ENCODE data around the gene CYTH4. TPM values are rescaled to one million over a fixed set of nuclear protein-coding genes. Genes with fewer than 3 reads are reported as not detected.

Gene CYTH4
- total RNA-seq, 4 donors from 2014 or later = 3.3 to 15.1 (median 4.2) TPM

DNA sequence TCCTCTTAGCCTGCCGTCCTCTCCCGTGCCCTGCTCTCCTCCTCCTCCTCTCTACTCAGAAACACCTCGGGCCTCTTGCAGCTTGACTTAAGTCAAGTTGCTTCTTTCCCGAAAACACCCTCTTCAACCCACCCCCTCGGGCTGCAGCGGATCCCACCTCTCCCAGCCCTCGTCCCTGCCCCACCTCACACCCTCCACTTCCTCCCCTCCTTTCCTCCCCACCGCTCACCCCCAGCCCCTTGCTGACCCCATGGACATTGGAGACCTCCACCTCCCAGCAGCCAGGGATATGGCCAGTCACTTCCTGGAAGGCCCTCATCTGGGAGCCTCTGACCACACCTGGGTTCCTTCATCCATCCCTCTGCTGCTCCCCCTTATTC is 8.5 kb upstream of the CYTH4 start:
- no peak overlapping the region for H3K4me3 ChIP-seq (replicated peaks in 1 of 3)
- H3K27me3 ChIP-seq = no peaks in the 10 kb centered on the region
- no peak for DNase-seq
- H3K36me3 ChIP-seq = no peaks in the 10 kb centered on the region
- WGBS, 2 donors = 64 to 65% methylated on average over 8 of the region's 8 CpGs
- no peak for TF ChIP-seq POLR2A (IDR thresholded peaks at IDR 0.05)
- H3K4me1 ChIP-seq = no peaks in the 10 kb centered on the region
- H3K27ac ChIP-seq = no peak overlapping the region
- intact Hi-C loops (cut with DNase I) = no loop called here
- H3K9me3 ChIP-seq = no peaks in the 10 kb centered on the region

DNA sequence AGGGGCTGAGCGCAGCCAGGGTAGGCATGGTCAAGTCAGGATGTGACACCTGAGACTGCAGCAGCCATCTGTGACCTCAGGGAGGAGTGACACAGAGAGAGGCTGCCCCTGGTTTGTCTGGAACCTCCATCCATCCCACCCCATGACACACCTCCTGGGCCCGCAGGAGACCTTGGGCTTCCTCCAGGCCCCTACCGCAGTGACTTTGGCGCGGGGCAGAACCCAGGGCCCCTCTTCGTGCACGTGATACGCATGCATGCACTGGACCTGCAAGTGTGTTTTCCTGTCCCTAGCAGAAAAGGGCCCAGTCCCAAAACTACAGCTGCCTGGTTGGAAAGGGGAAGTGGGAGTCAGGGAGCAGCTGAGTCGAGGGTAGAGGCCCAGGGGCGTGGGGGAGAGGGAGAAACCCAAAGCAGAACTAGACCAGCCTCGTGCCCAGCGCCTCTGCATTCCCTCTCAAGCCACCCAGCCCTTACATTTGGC is 7.9 kb upstream of the CYTH4 start:
- no peak overlapping the region for H3K4me3 ChIP-seq (replicated peaks in 1 of 3)
- H3K36me3 ChIP-seq = no peaks in the 10 kb centered on the region
- TF ChIP-seq, protein P1, sequence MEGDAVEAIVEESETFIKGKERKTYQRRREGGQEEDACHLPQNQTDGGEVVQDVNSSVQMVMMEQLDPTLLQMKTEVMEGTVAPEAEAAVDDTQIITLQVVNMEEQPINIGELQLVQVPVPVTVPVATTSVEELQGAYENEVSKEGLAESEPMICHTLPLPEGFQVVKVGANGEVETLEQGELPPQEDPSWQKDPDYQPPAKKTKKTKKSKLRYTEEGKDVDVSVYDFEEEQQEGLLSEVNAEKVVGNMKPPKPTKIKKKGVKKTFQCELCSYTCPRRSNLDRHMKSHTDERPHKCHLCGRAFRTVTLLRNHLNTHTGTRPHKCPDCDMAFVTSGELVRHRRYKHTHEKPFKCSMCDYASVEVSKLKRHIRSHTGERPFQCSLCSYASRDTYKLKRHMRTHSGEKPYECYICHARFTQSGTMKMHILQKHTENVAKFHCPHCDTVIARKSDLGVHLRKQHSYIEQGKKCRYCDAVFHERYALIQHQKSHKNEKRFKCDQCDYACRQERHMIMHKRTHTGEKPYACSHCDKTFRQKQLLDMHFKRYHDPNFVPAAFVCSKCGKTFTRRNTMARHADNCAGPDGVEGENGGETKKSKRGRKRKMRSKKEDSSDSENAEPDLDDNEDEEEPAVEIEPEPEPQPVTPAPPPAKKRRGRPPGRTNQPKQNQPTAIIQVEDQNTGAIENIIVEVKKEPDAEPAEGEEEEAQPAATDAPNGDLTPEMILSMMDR (IDR thresholded peaks at IDR 0.05) = no peak
- H3K4me1 ChIP-seq = no peaks in the 10 kb centered on the region
- H3K27me3 ChIP-seq = no peaks in the 10 kb centered on the region
- DNase-seq = peak in 1 of 2 donors; percentile 11
- H3K27ac ChIP-seq = no peak overlapping the region
- intact Hi-C loops (cut with DNase I) = no loop called here
- WGBS, 2 donors = 56% methylated on average over 5 to 12 of the region's 12 CpGs
- H3K9me3 ChIP-seq = no peaks in the 10 kb centered on the region

DNA sequence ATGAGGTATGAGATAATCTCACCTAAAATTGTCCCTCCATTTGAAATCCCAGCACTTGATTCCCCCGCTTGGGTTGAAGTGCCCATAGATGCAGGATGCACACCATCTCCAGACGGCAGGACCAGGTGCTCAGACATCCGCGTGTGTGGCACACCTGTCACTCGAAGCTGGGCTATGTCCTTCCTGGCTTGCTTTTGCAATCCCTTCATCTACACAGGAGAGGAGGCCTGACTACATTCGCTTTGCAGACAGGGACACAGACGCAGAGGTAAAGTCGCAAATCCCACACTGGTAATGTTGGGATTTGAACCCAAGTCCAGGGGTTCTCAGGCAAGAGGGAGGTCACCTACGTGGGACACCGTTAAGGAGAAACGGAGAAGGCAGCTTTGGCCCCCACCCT is 7.2 kb upstream of the CYTH4 start:
- Histone ChIP-seq H3K9me3 (no peaks in the 10 kb centered on the region), H3K27ac (no peak overlapping the region), H3K36me3 (no peaks in the 10 kb centered on the region), H3K4me1 (no peaks in the 10 kb centered on the region), H3K27me3 (no peaks in the 10 kb centered on the region), H3K4me3 (replicated peaks in 1 of 3) (no peak overlapping the region)
- intact Hi-C loops (cut with DNase I) = no loop called here
- TF ChIP-seq, protein P1 (IDR thresholded peaks at IDR 0.05) = no peak
- WGBS, 2 donors = 88 to 90% methylated on average over 11 of the region's 11 CpGs
- DNase-seq = no peak

DNA sequence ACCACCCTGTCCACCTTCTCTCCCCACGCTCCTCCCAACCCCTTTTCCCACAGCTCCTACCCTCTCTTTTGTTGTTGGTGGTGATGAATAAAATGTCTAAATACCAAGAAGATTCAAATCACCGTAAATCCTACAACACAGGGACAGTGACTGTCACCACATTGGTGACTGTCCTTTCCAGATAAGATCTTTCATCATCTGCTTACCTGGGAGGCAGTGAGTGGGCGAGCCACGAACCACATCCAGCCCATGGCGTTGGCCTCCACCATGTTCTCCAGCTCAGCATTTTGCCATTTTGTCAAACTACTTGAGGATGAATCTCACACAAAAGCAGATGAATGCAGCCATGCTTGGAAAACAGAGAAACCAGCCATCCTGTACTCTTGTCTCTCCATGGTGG is 6.7 kb upstream of the CYTH4 start:
- TF ChIP-seq, protein P1 (IDR thresholded peaks at IDR 0.05) = no peak
- TF ChIP-seq POLR2A (IDR thresholded peaks at IDR 0.05) = no peak
- intact Hi-C loops (cut with DNase I) = no loop called here
- no peak overlapping the region for H3K4me3 ChIP-seq (replicated peaks in 1 of 3)
- 76 to 81% methylated on average over 5 of the region's 5 CpGs for WGBS, 2 donors
- H3K4me1 ChIP-seq = no peaks in the 10 kb centered on the region
- DNase-seq = no peak
- no peaks in the 10 kb centered on the region for H3K36me3 ChIP-seq
- no peaks in the 10 kb centered on the region for H3K27me3 ChIP-seq
- no peaks in the 10 kb centered on the region for H3K9me3 ChIP-seq
- no peak overlapping the region for H3K27ac ChIP-seq

DNA sequence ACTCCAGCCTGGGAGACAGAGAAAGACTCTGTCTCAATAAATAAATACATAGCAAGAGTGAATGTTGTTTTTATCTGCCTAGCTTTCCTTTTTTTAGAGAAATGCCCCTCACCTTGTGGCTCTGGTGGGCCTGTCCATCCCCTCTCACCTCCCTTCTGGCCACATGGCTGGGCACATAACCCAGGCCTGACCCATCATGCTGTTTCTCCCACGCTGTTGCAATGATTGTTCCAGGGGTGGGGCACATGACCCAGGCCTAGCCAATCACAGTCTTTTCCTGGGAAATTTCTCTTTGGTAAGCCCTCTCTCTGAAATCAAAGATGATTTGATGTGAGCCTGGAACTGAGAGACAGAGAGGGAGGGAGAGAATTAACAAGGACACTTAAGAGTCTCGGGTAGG is 5.5 kb upstream of the CYTH4 start:
- no peak for DNase-seq
- no peak overlapping the region for H3K27ac ChIP-seq
- no peak for TF ChIP-seq POLR2A (IDR thresholded peaks at IDR 0.05)
- TF ChIP-seq, protein P1 (IDR thresholded peaks at IDR 0.05) = no peak
- no peaks in the 10 kb centered on the region for H3K4me1 ChIP-seq
- no peaks in the 10 kb centered on the region for H3K27me3 ChIP-seq
- WGBS, 2 donors = 68 to 73% methylated on average over 2 of the region's 2 CpGs
- H3K36me3 ChIP-seq = no peaks in the 10 kb centered on the region
- H3K4me3 ChIP-seq (replicated peaks in 1 of 3) = no peak overlapping the region
- intact Hi-C loops (cut with DNase I) = no loop called here
- H3K9me3 ChIP-seq = no peaks in the 10 kb centered on the region

DNA sequence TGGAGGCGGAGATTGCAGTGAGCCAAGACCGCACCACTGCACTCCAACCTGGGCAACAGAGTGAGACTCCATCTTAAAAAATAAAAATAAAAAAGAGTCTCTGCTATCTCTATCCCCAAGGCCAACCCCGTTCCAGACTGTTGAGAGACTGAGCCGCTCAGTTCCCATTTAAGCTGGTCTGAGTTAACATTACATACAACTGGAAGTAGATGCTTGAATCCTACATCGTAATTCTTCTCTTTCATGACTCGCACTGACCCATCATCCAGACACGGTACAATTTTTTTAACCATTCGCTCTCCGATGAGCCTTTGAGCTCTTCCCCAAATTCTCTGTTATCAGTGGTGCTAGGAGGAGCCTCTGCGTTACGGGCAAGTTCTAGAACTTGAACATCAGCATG is 4.9 kb upstream of the CYTH4 start:
- H3K36me3 ChIP-seq = no peaks in the 10 kb centered on the region
- no peak overlapping the region for H3K4me3 ChIP-seq (replicated peaks in 1 of 3)
- intact Hi-C loops (cut with DNase I) = no loop called here
- no peak overlapping the region for H3K27ac ChIP-seq
- H3K9me3 ChIP-seq = no peaks in the 10 kb centered on the region
- DNase-seq = no peak
- 85 to 87% methylated on average over 11 of the region's 11 CpGs for WGBS, 2 donors
- no peaks in the 10 kb centered on the region for H3K4me1 ChIP-seq
- H3K27me3 ChIP-seq = no peaks in the 10 kb centered on the region
- TF ChIP-seq POLR2A (IDR thresholded peaks at IDR 0.05) = no peak
- TF ChIP-seq, protein P1 (IDR thresholded peaks at IDR 0.05) = no peak
